Ureter (tissue), 1 donor: ENCODE results near the gene CTNNA1. TPM values are rescaled to one million over a fixed set of nuclear protein-coding genes. Genes with fewer than 3 reads are reported as not detected.

ENCODE experiments used
- total RNA-seq: library from RNA; stranded (reverse); gene quantifications from one replicate; pipeline ENCODE4 v1.2.4, GENCODE V29; 2023
- donor health status: DM: yes; HTN: yes; CAD: no.

Gene CTNNA1
- total RNA-seq, 1 donor from 2014 or later, result 379 TPM

Other genes with a start within 250 kb of the CTNNA1 start
- gene ETF1, start 210.2 kb upstream of the CTNNA1 start, total RNA-seq, result 112 TPM
- 289 TPM for gene HSPA9, start 178.0 kb upstream of the CTNNA1 start, total RNA-seq
- gene LRRTM2, start 121.9 kb downstream of the CTNNA1 start, total RNA-seq, result not detected